ENCODE data around the gene LEFTY2.

DNA sequence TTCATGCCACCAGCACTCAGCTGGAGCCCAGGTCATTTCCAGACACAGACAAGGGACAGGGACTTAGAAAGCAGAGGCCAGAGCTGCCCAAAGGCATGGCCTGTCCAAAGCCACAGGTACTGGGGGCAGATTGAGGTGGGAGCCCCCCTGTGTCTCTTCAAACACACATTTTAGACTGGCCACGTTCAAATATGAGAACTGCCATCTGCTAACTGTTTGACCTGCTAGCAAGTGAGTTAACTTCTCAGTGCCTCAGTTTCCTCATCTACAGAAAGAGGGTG lies 862 bp upstream of the LEFTY2 start:
- TF ChIP-seq, protein P1, sequence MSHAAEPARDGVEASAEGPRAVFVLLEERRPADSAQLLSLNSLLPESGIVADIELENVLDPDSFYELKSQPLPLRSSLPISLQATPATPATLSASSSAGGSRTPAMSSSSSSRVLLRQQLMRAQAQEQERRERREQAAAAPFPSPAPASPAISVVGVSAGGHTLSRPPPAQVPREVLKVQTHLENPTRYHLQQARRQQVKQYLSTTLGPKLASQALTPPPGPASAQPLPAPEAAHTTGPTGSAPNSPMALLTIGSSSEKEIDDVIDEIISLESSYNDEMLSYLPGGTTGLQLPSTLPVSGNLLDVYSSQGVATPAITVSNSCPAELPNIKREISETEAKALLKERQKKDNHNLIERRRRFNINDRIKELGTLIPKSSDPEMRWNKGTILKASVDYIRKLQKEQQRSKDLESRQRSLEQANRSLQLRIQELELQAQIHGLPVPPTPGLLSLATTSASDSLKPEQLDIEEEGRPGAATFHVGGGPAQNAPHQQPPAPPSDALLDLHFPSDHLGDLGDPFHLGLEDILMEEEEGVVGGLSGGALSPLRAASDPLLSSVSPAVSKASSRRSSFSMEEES (CRISPR knock-in tag; IDR thresholded peaks at IDR 0.05) = no peak
- TF ChIP-seq BRF1 (IDR thresholded peaks at IDR 0.05; ENCODE audit: borderline replicate concordance, extremely low read depth, insufficient read length) (no peak), RAD51 (IDR thresholded peaks at IDR 0.05; ENCODE audit: borderline replicate concordance, low read depth) (no peak), POLR2A (conservative IDR thresholded peaks at IDR 0.05) (no peak), ZNF253 (CRISPR knock-in tag; conservative IDR thresholded peaks at IDR 0.05) (no peak), CREB1 (IDR thresholded peaks at IDR 0.05) (no peak), CREB1 (CRISPR knock-in tag; IDR thresholded peaks at IDR 0.05) (no peak), EP300 (IDR thresholded peaks at IDR 0.05; ENCODE audit: low read length) (no peak), ZNF121 (CRISPR knock-in tag; conservative IDR thresholded peaks at IDR 0.05) (no peak), NR2F6 (CRISPR knock-in tag; IDR thresholded peaks at IDR 0.05) (no peak), ZEB2 (IDR thresholded peaks at IDR 0.05) (no peak), RBM15 (IDR thresholded peaks at IDR 0.05; ENCODE audit: insufficient read depth, low read length) (no peak)
- TF ChIP-seq, protein P2, sequence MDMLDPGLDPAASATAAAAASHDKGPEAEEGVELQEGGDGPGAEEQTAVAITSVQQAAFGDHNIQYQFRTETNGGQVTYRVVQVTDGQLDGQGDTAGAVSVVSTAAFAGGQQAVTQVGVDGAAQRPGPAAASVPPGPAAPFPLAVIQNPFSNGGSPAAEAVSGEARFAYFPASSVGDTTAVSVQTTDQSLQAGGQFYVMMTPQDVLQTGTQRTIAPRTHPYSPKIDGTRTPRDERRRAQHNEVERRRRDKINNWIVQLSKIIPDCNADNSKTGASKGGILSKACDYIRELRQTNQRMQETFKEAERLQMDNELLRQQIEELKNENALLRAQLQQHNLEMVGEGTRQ (CRISPR knock-in tag; IDR thresholded peaks at IDR 0.05) = no peak
- TF ChIP-seq, protein P3, sequence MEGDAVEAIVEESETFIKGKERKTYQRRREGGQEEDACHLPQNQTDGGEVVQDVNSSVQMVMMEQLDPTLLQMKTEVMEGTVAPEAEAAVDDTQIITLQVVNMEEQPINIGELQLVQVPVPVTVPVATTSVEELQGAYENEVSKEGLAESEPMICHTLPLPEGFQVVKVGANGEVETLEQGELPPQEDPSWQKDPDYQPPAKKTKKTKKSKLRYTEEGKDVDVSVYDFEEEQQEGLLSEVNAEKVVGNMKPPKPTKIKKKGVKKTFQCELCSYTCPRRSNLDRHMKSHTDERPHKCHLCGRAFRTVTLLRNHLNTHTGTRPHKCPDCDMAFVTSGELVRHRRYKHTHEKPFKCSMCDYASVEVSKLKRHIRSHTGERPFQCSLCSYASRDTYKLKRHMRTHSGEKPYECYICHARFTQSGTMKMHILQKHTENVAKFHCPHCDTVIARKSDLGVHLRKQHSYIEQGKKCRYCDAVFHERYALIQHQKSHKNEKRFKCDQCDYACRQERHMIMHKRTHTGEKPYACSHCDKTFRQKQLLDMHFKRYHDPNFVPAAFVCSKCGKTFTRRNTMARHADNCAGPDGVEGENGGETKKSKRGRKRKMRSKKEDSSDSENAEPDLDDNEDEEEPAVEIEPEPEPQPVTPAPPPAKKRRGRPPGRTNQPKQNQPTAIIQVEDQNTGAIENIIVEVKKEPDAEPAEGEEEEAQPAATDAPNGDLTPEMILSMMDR (IDR thresholded peaks at IDR 0.05 in 2 of 3, conservative IDR thresholded peaks at IDR 0.05 in 1 of 3; ENCODE audit: insufficient read depth in 2 of 3, low read depth in 1 of 3, low read length in 3 of 3) = no peak
